Osteocyte (in vitro differentiated cells): ENCODE results near the gene PPA2. TPM values are rescaled to one million over a fixed set of nuclear protein-coding genes. Genes with fewer than 3 reads are reported as not detected.

Experiments used
- DNase-seq: peaks from one replicate; pipeline ENCODE4 v3.0.0; 2021; ENCODE audit warnings: mixed read lengths; ENCODE audit not compliant: unreplicated experiment; ENCODE audit errors: extremely low spot score
- H3K27ac Mint-ChIP-seq: one replicate; pipeline ENCODE4 v1.8.0; 2021; ENCODE audit warnings: mild to moderate bottlenecking, mixed read lengths; ENCODE audit not compliant: unreplicated experiment
- H3K27me3 Mint-ChIP-seq: one replicate; pipeline ENCODE4 v1.8.0; 2021; ENCODE audit warnings: mixed read lengths; ENCODE audit not compliant: unreplicated experiment
- H3K36me3 Mint-ChIP-seq: one replicate; pipeline ENCODE4 v1.8.0; 2021; ENCODE audit warnings: mixed read lengths; ENCODE audit not compliant: unreplicated experiment
- H3K4me1 Mint-ChIP-seq: one replicate; pipeline ENCODE4 v1.8.0; 2021; ENCODE audit warnings: mixed read lengths; ENCODE audit not compliant: unreplicated experiment
- H3K4me3 Mint-ChIP-seq: one replicate; pipeline ENCODE4 v1.8.0; 2021; ENCODE audit warnings: mild to moderate bottlenecking, moderate library complexity, mixed read lengths; ENCODE audit not compliant: unreplicated experiment
- H3K9me3 Mint-ChIP-seq: one replicate; pipeline ENCODE4 v1.8.0; 2021; ENCODE audit warnings: mixed read lengths; ENCODE audit not compliant: unreplicated experiment
- CTCF ChIP-seq: fragments of 200-600 bp; sonication (generic); IDR thresholded peaks from 2 replicates; pipeline ENCODE4 v1.5.0; 2021; ENCODE audit warnings: antibody characterized with exemption, mild to moderate bottlenecking, moderate library complexity
- total RNA-seq: library from RNA; stranded (reverse); gene quantifications from 2 replicates; pipeline ENCODE4 v1.2.1, GENCODE V29; 2021

PPA2 gene
- total RNA-seq, 1 donor from 2014 or later, result 68.2 TPM

GRCh38 chr4:105351861-105352260 is 122.0 kb downstream of the PPA2 start:
- Mint-ChIP-seq H3K4me1 (no peaks in the 10 kb centered on the region), H3K9me3 (no peaks in the 10 kb centered on the region), H3K4me3 (no peak overlapping the region), H3K27me3 (no peaks in the 10 kb centered on the region), H3K27ac (no peak overlapping the region), H3K36me3 (peaks cover 5% of the 10 kb centered on the region)
- no peak for TF ChIP-seq CTCF
- DNase-seq, result no peak

- Mint-ChIP-seq H3K9me3 (no peaks in the 10 kb centered on the region), H3K27me3 (no peaks in the 10 kb centered on the region), H3K4me1 (no peaks in the 10 kb centered on the region), H3K27ac (no peak overlapping the region), H3K36me3 (peaks cover 5% of the 10 kb centered on the region), H3K4me3 (no peak overlapping the region)
- no peak for TF ChIP-seq CTCF
- DNase-seq, result no peak
Observed at GRCh38 chr4:105350859-105351490, 122.9 kb downstream of the PPA2 start.

- no peak for DNase-seq
- H3K27me3 Mint-ChIP-seq, result no peaks in the 10 kb centered on the region
- no peak overlapping the region for H3K4me3 Mint-ChIP-seq
- no peak overlapping the region for H3K27ac Mint-ChIP-seq
- no peaks in the 10 kb centered on the region for H3K9me3 Mint-ChIP-seq
- no peaks in the 10 kb centered on the region for H3K36me3 Mint-ChIP-seq
- peaks cover 2% of the 10 kb centered on the region for H3K4me1 Mint-ChIP-seq
- TF ChIP-seq CTCF, result no peak
Observed at GRCh38 chr4:105348719-105349118, 125.1 kb downstream of the PPA2 start.

- DNase-seq, result no peak
- TF ChIP-seq CTCF, result no peak
Observed at GRCh38 chr4:105346869-105347268, 127.0 kb downstream of the PPA2 start.

GRCh38 chr4:105345838-105346237 is 128.0 kb downstream of the PPA2 start:
- no peaks in the 10 kb centered on the region for H3K36me3 Mint-ChIP-seq
- H3K27me3 Mint-ChIP-seq, result no peaks in the 10 kb centered on the region

More at GRCh38 chr4:105346869-105347268, 127.0 kb downstream of the PPA2 start:
- Mint-ChIP-seq H3K36me3 (no peaks in the 10 kb centered on the region), H3K4me3 (no peak overlapping the region), H3K4me1 (peaks cover 9% of the 10 kb centered on the region), H3K27ac (no peak overlapping the region), H3K9me3 (no peaks in the 10 kb centered on the region), H3K27me3 (no peaks in the 10 kb centered on the region)

More at GRCh38 chr4:105345838-105346237, 128.0 kb downstream of the PPA2 start:
- Mint-ChIP-seq H3K9me3 (no peaks in the 10 kb centered on the region), H3K4me1 (peaks cover 9% of the 10 kb centered on the region), H3K4me3 (no peak overlapping the region), H3K27ac (no peak overlapping the region)
- no peak for TF ChIP-seq CTCF
- no peak for DNase-seq
